ENCODE measurements around the gene CARMIL1. TPM values are rescaled to one million over a fixed set of nuclear protein-coding genes. Genes with fewer than 3 reads are reported as not detected.

CARMIL1 gene
- 7.1 to 8.5 TPM (median 7.4 TPM) in 5 replicates for total RNA-seq (2022; extraction: Qiagen RNA extraction; ENCODE audit: low read depth)

GRCh38 chr6:25278914-25279747, at the start of gene CARMIL1:
TSS of gene CARMIL1 (plus strand) at chr6:25279374. CDS start at chr6:25279796, 422 bp downstream.

GRCh38 chr6:25652007-25652515, 372.9 kb downstream of the CARMIL1 start, which contains the start of gene SCGN:
TSS of gene SCGN (plus strand) at chr6:25652215. CDS start at chr6:25652404, 189 bp downstream.

Data from A549 treated with RU486 at 1 μM for 4 hours (cell line).